ENCODE results near the gene CIC.

DNA sequence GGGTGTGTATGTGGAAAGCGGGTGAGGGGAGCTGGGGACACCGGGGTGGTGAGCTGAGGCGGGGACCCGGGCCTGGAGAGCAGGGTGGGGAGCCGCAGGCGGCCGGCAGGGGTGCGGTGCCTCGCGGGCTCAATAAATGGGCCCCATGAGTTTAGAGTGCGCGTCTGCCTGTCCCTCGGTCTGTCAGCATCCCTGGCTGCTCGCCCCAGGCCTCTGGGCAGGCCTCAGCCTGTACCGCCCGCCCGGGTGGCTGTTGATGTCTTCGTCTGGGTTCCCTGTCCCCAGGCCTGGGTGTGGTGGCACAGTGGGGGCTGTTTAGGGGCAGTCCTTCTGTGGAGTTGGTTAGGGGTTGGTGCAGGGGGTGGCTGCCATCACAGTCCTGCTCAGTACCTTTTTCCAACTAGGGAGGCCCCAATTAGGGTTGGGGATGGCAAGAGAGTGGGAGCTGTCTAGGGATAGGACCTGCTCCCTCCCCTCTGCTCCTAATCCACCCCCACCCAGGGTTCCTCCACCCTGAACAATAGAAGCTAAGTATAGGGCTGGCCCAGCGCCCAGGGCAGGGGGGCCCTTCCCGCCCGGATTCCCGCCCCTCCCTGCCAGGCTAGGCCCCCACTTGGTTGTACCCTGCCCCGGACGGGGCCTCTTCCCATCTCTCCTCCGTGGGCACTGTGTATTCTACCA lies 12.2 kb downstream of the CIC start:
- TF ChIP-seq BRCA1 (CRISPR knock-in tag; IDR thresholded peaks at IDR 0.05), result no peak
- TF ChIP-seq, protein P1, sequence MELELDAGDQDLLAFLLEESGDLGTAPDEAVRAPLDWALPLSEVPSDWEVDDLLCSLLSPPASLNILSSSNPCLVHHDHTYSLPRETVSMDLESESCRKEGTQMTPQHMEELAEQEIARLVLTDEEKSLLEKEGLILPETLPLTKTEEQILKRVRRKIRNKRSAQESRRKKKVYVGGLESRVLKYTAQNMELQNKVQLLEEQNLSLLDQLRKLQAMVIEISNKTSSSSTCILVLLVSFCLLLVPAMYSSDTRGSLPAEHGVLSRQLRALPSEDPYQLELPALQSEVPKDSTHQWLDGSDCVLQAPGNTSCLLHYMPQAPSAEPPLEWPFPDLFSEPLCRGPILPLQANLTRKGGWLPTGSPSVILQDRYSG (CRISPR knock-in tag; IDR thresholded peaks at IDR 0.05), result no peak
- TF ChIP-seq, protein P2, sequence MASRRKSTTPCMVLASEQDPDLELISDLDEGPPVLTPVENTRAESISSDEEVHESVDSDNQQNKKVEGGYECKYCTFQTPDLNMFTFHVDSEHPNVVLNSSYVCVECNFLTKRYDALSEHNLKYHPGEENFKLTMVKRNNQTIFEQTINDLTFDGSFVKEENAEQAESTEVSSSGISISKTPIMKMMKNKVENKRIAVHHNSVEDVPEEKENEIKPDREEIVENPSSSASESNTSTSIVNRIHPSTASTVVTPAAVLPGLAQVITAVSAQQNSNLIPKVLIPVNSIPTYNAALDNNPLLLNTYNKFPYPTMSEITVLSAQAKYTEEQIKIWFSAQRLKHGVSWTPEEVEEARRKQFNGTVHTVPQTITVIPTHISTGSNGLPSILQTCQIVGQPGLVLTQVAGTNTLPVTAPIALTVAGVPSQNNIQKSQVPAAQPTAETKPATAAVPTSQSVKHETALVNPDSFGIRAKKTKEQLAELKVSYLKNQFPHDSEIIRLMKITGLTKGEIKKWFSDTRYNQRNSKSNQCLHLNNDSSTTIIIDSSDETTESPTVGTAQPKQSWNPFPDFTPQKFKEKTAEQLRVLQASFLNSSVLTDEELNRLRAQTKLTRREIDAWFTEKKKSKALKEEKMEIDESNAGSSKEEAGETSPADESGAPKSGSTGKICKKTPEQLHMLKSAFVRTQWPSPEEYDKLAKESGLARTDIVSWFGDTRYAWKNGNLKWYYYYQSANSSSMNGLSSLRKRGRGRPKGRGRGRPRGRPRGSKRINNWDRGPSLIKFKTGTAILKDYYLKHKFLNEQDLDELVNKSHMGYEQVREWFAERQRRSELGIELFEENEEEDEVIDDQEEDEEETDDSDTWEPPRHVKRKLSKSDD (CRISPR knock-in tag; IDR thresholded peaks at IDR 0.05; ENCODE audit: low read depth), result no peak
- TF ChIP-seq, protein P3, sequence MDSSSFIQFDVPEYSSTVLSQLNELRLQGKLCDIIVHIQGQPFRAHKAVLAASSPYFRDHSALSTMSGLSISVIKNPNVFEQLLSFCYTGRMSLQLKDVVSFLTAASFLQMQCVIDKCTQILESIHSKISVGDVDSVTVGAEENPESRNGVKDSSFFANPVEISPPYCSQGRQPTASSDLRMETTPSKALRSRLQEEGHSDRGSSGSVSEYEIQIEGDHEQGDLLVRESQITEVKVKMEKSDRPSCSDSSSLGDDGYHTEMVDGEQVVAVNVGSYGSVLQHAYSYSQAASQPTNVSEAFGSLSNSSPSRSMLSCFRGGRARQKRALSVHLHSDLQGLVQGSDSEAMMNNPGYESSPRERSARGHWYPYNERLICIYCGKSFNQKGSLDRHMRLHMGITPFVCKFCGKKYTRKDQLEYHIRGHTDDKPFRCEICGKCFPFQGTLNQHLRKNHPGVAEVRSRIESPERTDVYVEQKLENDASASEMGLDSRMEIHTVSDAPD (CRISPR knock-in tag; IDR thresholded peaks at IDR 0.05), result no peak
- TF ChIP-seq, protein P4, sequence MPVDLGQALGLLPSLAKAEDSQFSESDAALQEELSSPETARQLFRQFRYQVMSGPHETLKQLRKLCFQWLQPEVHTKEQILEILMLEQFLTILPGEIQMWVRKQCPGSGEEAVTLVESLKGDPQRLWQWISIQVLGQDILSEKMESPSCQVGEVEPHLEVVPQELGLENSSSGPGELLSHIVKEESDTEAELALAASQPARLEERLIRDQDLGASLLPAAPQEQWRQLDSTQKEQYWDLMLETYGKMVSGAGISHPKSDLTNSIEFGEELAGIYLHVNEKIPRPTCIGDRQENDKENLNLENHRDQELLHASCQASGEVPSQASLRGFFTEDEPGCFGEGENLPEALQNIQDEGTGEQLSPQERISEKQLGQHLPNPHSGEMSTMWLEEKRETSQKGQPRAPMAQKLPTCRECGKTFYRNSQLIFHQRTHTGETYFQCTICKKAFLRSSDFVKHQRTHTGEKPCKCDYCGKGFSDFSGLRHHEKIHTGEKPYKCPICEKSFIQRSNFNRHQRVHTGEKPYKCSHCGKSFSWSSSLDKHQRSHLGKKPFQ (CRISPR knock-in tag; IDR thresholded peaks at IDR 0.05; ENCODE audit: insufficient replicate concordance), result no peak
- no peak for TF ChIP-seq DPF2 (CRISPR knock-in tag; IDR thresholded peaks at IDR 0.05; ENCODE audit: borderline replicate concordance, low read depth)
- TF ChIP-seq POLR2AphosphoS5 (IDR thresholded peaks at IDR 0.05; ENCODE audit: low read depth, low read length), result no peak
- TF ChIP-seq, protein P5, sequence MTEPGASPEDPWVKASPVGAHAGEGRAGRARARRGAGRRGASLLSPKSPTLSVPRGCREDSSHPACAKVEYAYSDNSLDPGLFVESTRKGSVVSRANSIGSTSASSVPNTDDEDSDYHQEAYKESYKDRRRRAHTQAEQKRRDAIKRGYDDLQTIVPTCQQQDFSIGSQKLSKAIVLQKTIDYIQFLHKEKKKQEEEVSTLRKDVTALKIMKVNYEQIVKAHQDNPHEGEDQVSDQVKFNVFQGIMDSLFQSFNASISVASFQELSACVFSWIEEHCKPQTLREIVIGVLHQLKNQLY (CRISPR knock-in tag; IDR thresholded peaks at IDR 0.05), result no peak
- TF ChIP-seq NFIC (IDR thresholded peaks at IDR 0.05; ENCODE audit: low read length), result no peak; the same call in 1 of the 2 replicates
